K562 (cell line): ENCODE data around the gene STXBP6. TPM values are rescaled to one million over a fixed set of nuclear protein-coding genes. Genes with fewer than 3 reads are reported as not detected.

Source experiments
- ATAC-seq: fragments of 200-7000 bp; cut with Tn5 transposase; 3 replicates; pipeline ENCODE4 v1.9.1; 2020; ENCODE audit warnings: moderate library complexity
- BruUV-seq: library from RNA; stranded (reverse); fragments of 400-500 nt; replicated peaks from 2 replicates; lab custom pipeline; 2021; lab: Mats Ljungman, UMichigan
- CTCF ChIA-PET: fragments of 300-600 bp; formaldehyde crosslinking; extraction: SDS; loops from one replicate; lab custom pipeline; 2021; ENCODE audit warnings: low intra/inter-chr PET ratio; lab: Yijun Ruan, JAX
- POLR2A ChIA-PET: fragments of 300-600, 350-650 bp; sonication (Branson Sonifier 250); formaldehyde crosslinking; extraction: SDS; loops from one replicate; lab custom pipeline; 2021; ENCODE audit warnings: antibody characterized with exemption, inconsistent platforms; lab: Yijun Ruan, JAX
- DNase-seq, 4 experiments: peaks; one replicate each; pipeline versions ENCODE4 v3.0.0 to v3.0.0-alpha.2; 2011 to 2018; ENCODE audit warnings: low spot score in 3 of 4, mixed read lengths in 3 of 4; ENCODE audit errors: extremely low read depth in 1 of 4
- FAIRE-seq: peaks from 2 replicates; lab custom pipeline; 2011; peaks lifted over from hg19 to GRCh38; lab: Jason Lieb, UNC
- H2AFZ ChIP-seq: 2 replicates; pipeline ENCODE4 v1.6.0; 2011; ENCODE audit warnings: low read depth, low read length, control low read depth, inconsistent platforms
- H3K27ac ChIP-seq: fragments of 200-600 bp; 3 replicates; pipeline ENCODE4 v1.8.0; 2011; ENCODE audit warnings: low read depth, mild to moderate bottlenecking, control low read depth, inconsistent platforms, low read length, moderate library complexity, mixed read lengths; ENCODE audit errors: extremely low read depth
- H3K27me3 ChIP-seq, 2 experiments: fragments of 300-600 bp in 1 of 2; 2 replicates in 1 of 2; 3 replicates in 1 of 2; pipeline versions ENCODE4 v1.6.0 to v1.8.0; 2011; ENCODE audit warnings: inconsistent platforms in 2 of 2, low read length in 2 of 2, mild to moderate bottlenecking in 1 of 2, mixed read lengths in 1 of 2, moderate library complexity in 1 of 2; ENCODE audit not compliant: control insufficient read depth in 2 of 2, insufficient read depth in 2 of 2
- H3K36me3 ChIP-seq: fragments of 300-600 bp; 3 replicates; pipeline ENCODE4 v1.8.0; 2011; ENCODE audit warnings: mild to moderate bottlenecking, low read length, inconsistent platforms; ENCODE audit not compliant: control insufficient read depth, insufficient read depth
- H3K4me1 ChIP-seq, 2 experiments: fragments of 200-600 bp in 1 of 2; replicated peaks in 1 of 2; 2 replicates in 1 of 2; 3 replicates in 1 of 2; pipeline versions ENCODE4 v1.5.1 to v1.8.0; 2011; ENCODE audit warnings: inconsistent platforms in 2 of 2, low read length in 2 of 2, mild to moderate bottlenecking in 1 of 2, mixed read lengths in 1 of 2, moderate library complexity in 1 of 2; ENCODE audit not compliant: control insufficient read depth in 2 of 2, insufficient read depth in 2 of 2
- H3K4me2 ChIP-seq: 2 replicates; pipeline ENCODE4 v1.6.1; 2011; ENCODE audit warnings: low read length, control low read depth, inconsistent platforms, mixed read lengths; ENCODE audit not compliant: insufficient read depth
- H3K4me3 ChIP-seq: fragments of 200-600 bp; sonication (generic), shearing (Covaris generic); 2 replicates; pipeline ENCODE4 v1.5.1; 2016; ENCODE audit warnings: control low read depth, inconsistent platforms
- H3K79me2 ChIP-seq: fragments of 200-600 bp; 3 replicates; pipeline ENCODE4 v1.8.0; 2011; ENCODE audit warnings: low read length, inconsistent platforms; ENCODE audit not compliant: control insufficient read depth, insufficient read depth
- H3K9ac ChIP-seq, 2 experiments: 2 replicates each; pipeline versions ENCODE4 v1.6.0 to v1.6.1; 2011; ENCODE audit warnings: low read depth in 2 of 2, low read length in 2 of 2, control low read depth in 1 of 2, inconsistent platforms in 1 of 2, mild to moderate bottlenecking in 1 of 2, mixed read lengths in 1 of 2; ENCODE audit not compliant: insufficient read depth in 1 of 2
- H3K9me1 ChIP-seq: one replicate; pipeline ENCODE4 v1.6.0; 2011; ENCODE audit warnings: inconsistent platforms, mild to moderate bottlenecking, low read length, moderate library complexity; ENCODE audit not compliant: control insufficient read depth, insufficient read depth
- H3K9me3 ChIP-seq: replicated peaks from 2 replicates; pipeline ENCODE4 v1.5.1; 2011; ENCODE audit warnings: low read depth, low read length, inconsistent platforms; ENCODE audit not compliant: control insufficient read depth, insufficient read depth
- H4K20me1 ChIP-seq: replicated peaks from 2 replicates; pipeline ENCODE4 v1.6.1; 2011; ENCODE audit warnings: low read length, inconsistent platforms, mixed read lengths; ENCODE audit not compliant: control insufficient read depth, insufficient read depth
- ASH1L ChIP-seq: fragments of 450-650 bp; IDR thresholded peaks from 2 replicates; pipeline ENCODE4 v1.6.1; 2018; ENCODE audit warnings: borderline replicate concordance, mild to moderate bottlenecking, low read depth; ENCODE audit not compliant: partially characterized antibody
- ATF7 ChIP-seq: fragments of 450-650 bp; IDR thresholded peaks from 2 replicates; pipeline ENCODE4 v1.7.1; 2014; ENCODE audit warnings: mild to moderate bottlenecking, moderate library complexity
- E2F6 ChIP-seq, 2 experiments: IDR thresholded peaks; 2 replicates each; pipeline ENCODE4 v1.6.1; 2011; ENCODE audit warnings: borderline replicate concordance in 1 of 2, control low read depth in 1 of 2, low read depth in 1 of 2, low read length in 1 of 2, mild to moderate bottlenecking in 1 of 2, mixed read lengths in 1 of 2, moderate library complexity in 1 of 2; ENCODE audit not compliant: insufficient read depth in 1 of 2, insufficient read length in 1 of 2, poor library complexity in 1 of 2, severe bottlenecking in 1 of 2; ENCODE audit errors: extremely low read depth in 1 of 2
- IRF1 ChIP-seq: sonication (generic); formaldehyde crosslinking; IDR thresholded peaks from 2 replicates; pipeline ENCODE4 v1.8.0; 2022; ENCODE audit warnings: missing genetic modification reagents, mild to moderate bottlenecking, borderline replicate concordance
- LEF1 ChIP-seq: fragments of 450-650 bp; IDR thresholded peaks from 2 replicates; pipeline ENCODE4 v1.6.1; 2016; ENCODE audit warnings: mild to moderate bottlenecking
- SOX6 ChIP-seq: fragments of 450-650 bp; IDR thresholded peaks from 2 replicates; pipeline ENCODE4 v1.6.1; 2014; ENCODE audit warnings: mild to moderate bottlenecking
- ZBTB43 ChIP-seq: sonication (generic); formaldehyde crosslinking; IDR thresholded peaks from 2 replicates; pipeline ENCODE4 v1.8.0; 2023; ENCODE audit warnings: mild to moderate bottlenecking, missing genetic modification reagents
- ZNF717 ChIP-seq: fragments of 250-450 bp; sonication (Bioruptor Pico); IDR thresholded peaks from 2 replicates; pipeline ENCODE4 v1.5.0; 2021
- WGBS: fragments of 100-300 bp; shearing (Covaris generic); methylation state at CpG from one replicate; pipeline ENCODE4 v1.1.6; 2016; ENCODE audit warnings: low coverage, mixed read lengths; ENCODE audit not compliant: insufficient coverage; ENCODE audit errors: missing lambda C conversion rate; 5-methylcytosine and 5-hydroxymethylcytosine counted together
- in situ Hi-C: fragments of 300-500 bp; cut with MboI; formaldehyde crosslinking; loops from 4 replicates; pipeline ENCODE4 v1.15.0; 2018; ENCODE audit warnings: inconsistent platforms, mixed read lengths
- intact Hi-C: fragments of 100-400 bp; cut with micrococcal nuclease; formaldehyde crosslinking; loops from 2 replicates; pipeline ENCODE4 v1.14.2; 2022
- polyA plus RNA-seq, 8 experiments: library from polyadenylated mRNA; depleted of rRNA in 4 of 8; stranded (reverse) in 5 of 8; unstranded in 3 of 8; fragments of >200 nt; fragmentation: Nextera tagmentation in 2 of 8; fragmentation: Illumina TruSeq in 1 of 8; extraction: Ambion mirVana in 2 of 8; extraction: Trizol in 1 of 8; gene quantifications; 2 replicates each; pipeline versions ENCODE4 v1.2.1 to v1.2.3, GENCODE V29; 2011 to 2014; ENCODE audit warnings: inconsistent platforms in 1 of 8, missing spikeins in 1 of 8
- total RNA-seq, 7 experiments: library from RNA; depleted of rRNA in 6 of 7; stranded (reverse); fragments of >200 nt in 6 of 7; fragmentation: Illumina TruSeq in 2 of 7; extraction: Trizol in 2 of 7; gene quantifications; 2 replicates each; pipeline versions ENCODE4 v1.2.1 to v1.2.3, GENCODE V29; 2011 to 2021; ENCODE audit warnings: low replicate concordance in 1 of 7

Gene STXBP6
- total and polyA plus RNA-seq, 9 of the 15 experiments (the other 6 are each of a cell fraction or from before 2014, with no cell fraction given): 0.27 to 0.89 (median 0.59) TPM

- Histone ChIP-seq H3K4me3 (no peak overlapping the region), H3K9me1 (no peaks in the 10 kb centered on the region), H3K27ac (no peak overlapping the region), H3K27me3 (no peaks in the 10 kb centered on the region), H3K4me1 (no peaks in the 10 kb centered on the region; a peak in 1 of 5 replicates), H4K20me1 (no peaks in the 10 kb centered on the region), H3K79me2 (no peaks in the 10 kb centered on the region), H3K9ac (no peak overlapping the region), H3K9me3 (no peaks in the 10 kb centered on the region), H3K4me2 (peak overlapping the region; percentile 14), H3K36me3 (no peaks in the 10 kb centered on the region), H2AFZ (peak overlapping the region; percentile 86)
- intact Hi-C loops: no loop called here
- CTCF ChIA-PET: no interaction called here
- TF ChIP-seq ASH1L (no peak), SOX6 (no peak), ZNF717 (CRISPR knock-in tag) (no peak), E2F6 (IDR thresholded peaks at IDR 0.05; ENCODE audit: borderline replicate concordance in 1 of 2, extremely low read depth in 1 of 2, insufficient read depth in 1 of 2, insufficient read length in 1 of 2, low read depth in 1 of 2, low read length in 1 of 2, poor library complexity in 1 of 2, severe bottlenecking in 1 of 2) (no peak), IRF1 (no peak), ZBTB43 (CRISPR knock-in tag) (no peak), ATF7 (no peak), LEF1 (no peak)
- POLR2A ChIA-PET: interaction anchor here (0.6 kb wide), 1 partner anchor 74 kb away, joined by 3 read pairs; no protein-coding TSS in a partner anchor
- DNase-seq (no peak), ATAC-seq (no peak), FAIRE-seq (no peak)
- BruUV-seq: no TSS peak
- WGBS: 0% methylated on average over 2 of the region's 2 CpGs
- in situ Hi-C loops: no loop called here
These were observed 12.9 kb downstream of the STXBP6 start for GRCh38 chr14:25037032-25037431.
